ENCODE data around the gene DENND1C. TPM values are rescaled to one million over a fixed set of nuclear protein-coding genes. Genes with fewer than 3 reads are reported as not detected.
"Not testable (repeated sequence)": the region's sequence is repeated elsewhere in the genome, so short reads cannot be mapped to it uniquely, and the experiment has no call there.

The DENND1C gene
- polyA plus RNA-seq, 1 donor from 2014 or later = 80.7 TPM

GRCh38 chr19:6440905-6441304 lies 40.7 kb downstream of the DENND1C start:
- Mint-ChIP-seq H3K4me3 (no peak overlapping the region), H3K9me3 (peaks cover 0 to 1% (median 0%) of the 10 kb centered on the region in 3 donors), H3K36me3 (peaks cover 4% of the 10 kb centered on the region), H3K27ac (no peak overlapping the region), H3K27me3 (no peaks in the 10 kb centered on the region), H3K4me1 (peaks cover 0 to 2% (median 0%) of the 10 kb centered on the region in 3 donors)

GRCh38 chr19:6439743-6440142 lies 41.8 kb downstream of the DENND1C start:
- Mint-ChIP-seq H3K9me3 (no peaks in the 10 kb centered on the region), H3K27ac (peak overlapping the region in 1 of 3 donors; percentile 47), H3K36me3 (peaks cover 4% of the 10 kb centered on the region), H3K4me1 (peaks cover 0 to 2% (median 0%) of the 10 kb centered on the region in 3 donors), H3K27me3 (no peaks in the 10 kb centered on the region), H3K4me3 (no peak overlapping the region)

GRCh38 chr19:6433663-6434062 lies 47.9 kb downstream of the DENND1C start, which contains the start of gene SLC25A41:
Gene SLC25A41, minus strand, starts transcription at chr19:6433763. Its CDS starts 70 bp downstream, at chr19:6433693.
- Mint-ChIP-seq H3K9me3 (no peaks in the 10 kb centered on the region), H3K27ac (peak within 1 kb of the TSS in 1 of 3 donors; percentile 69), H3K4me3 (no peak within 1 kb of the TSS), H3K36me3 (peaks cover under 1% of the 10 kb centered on the region), H3K27me3 (no peaks in the 10 kb centered on the region), H3K4me1 (peaks cover 0 to 1% (median 0%) of the 10 kb centered on the region in 3 donors)

- peak overlapping the region in 1 of 3 donors; percentile 69 for H3K27ac Mint-ChIP-seq
- H3K36me3 Mint-ChIP-seq = no peaks in the 10 kb centered on the region
- no peaks in the 10 kb centered on the region for H3K4me1 Mint-ChIP-seq
- H3K9me3 Mint-ChIP-seq = no peaks in the 10 kb centered on the region
- H3K27me3 Mint-ChIP-seq = no peaks in the 10 kb centered on the region
- no peak overlapping the region for H3K4me3 Mint-ChIP-seq
Observed at GRCh38 chr19:6433165-6433564, 48.4 kb downstream of the DENND1C start.

- H3K27ac Mint-ChIP-seq = peak overlapping the region in 2 of 3 donors; percentile 10 to 53
- no peak overlapping the region for H3K4me3 Mint-ChIP-seq
Observed at GRCh38 chr19:6431891-6432290, 49.7 kb downstream of the DENND1C start.

GRCh38 chr19:6429419-6430221 lies 52.0 kb downstream of the DENND1C start:
- no peaks in the 10 kb centered on the region for H3K27me3 Mint-ChIP-seq
- no peaks in the 10 kb centered on the region for H3K9me3 Mint-ChIP-seq
- H3K27ac Mint-ChIP-seq = no peak overlapping the region
- H3K4me1 Mint-ChIP-seq = peaks cover 1 to 7% (median 4%) of the 10 kb centered on the region in 3 donors
- H3K36me3 Mint-ChIP-seq = no peaks in the 10 kb centered on the region
- no peak overlapping the region for H3K4me3 Mint-ChIP-seq

More at GRCh38 chr19:6431891-6432290, 49.7 kb downstream of the DENND1C start:
- Mint-ChIP-seq H3K36me3 (no peaks in the 10 kb centered on the region), H3K27me3 (no peaks in the 10 kb centered on the region), H3K9me3 (no peaks in the 10 kb centered on the region), H3K4me1 (no peaks in the 10 kb centered on the region)

- H3K27ac Mint-ChIP-seq, H3K27me3 Mint-ChIP-seq, H3K36me3 Mint-ChIP-seq, H3K9me3 Mint-ChIP-seq, H3K4me3 Mint-ChIP-seq, H3K4me1 Mint-ChIP-seq: not testable (repeated sequence)
Observed at GRCh38 chr19:6428692-6429418, 52.7 kb downstream of the DENND1C start.

GRCh38 chr19:6427131-6427530 lies 54.5 kb downstream of the DENND1C start:
- Mint-ChIP-seq H3K4me1 (peaks cover 4 to 21% (median 13%) of the 10 kb centered on the region in 3 donors), H3K36me3 (no peaks in the 10 kb centered on the region), H3K4me3 (no peak overlapping the region), H3K9me3 (no peaks in the 10 kb centered on the region), H3K27me3 (no peaks in the 10 kb centered on the region), H3K27ac (no peak overlapping the region)

- peak overlapping the region in 3 of 4 donors; percentile 84 to 96 (median 90) for H3K4me3 Mint-ChIP-seq
- H3K36me3 Mint-ChIP-seq = no peaks in the 10 kb centered on the region
- H3K27me3 Mint-ChIP-seq = no peaks in the 10 kb centered on the region
- peaks cover 4 to 27% (median 16%) of the 10 kb centered on the region in 3 donors for H3K4me1 Mint-ChIP-seq
- peak overlapping the region; percentile 76 to 99 (median 80) for H3K27ac Mint-ChIP-seq
- H3K9me3 Mint-ChIP-seq = no peaks in the 10 kb centered on the region
Observed at GRCh38 chr19:6425732-6426620, 55.6 kb downstream of the DENND1C start.

GRCh38 chr19:6424939-6425731 lies 56.5 kb downstream of the DENND1C start:
- peak overlapping the region; percentile 76 to 99 (median 80) for H3K27ac Mint-ChIP-seq
- H3K9me3 Mint-ChIP-seq = no peaks in the 10 kb centered on the region
- H3K4me3 Mint-ChIP-seq = peak overlapping the region; percentile 66 to 96 (median 87)
- H3K36me3 Mint-ChIP-seq = no peaks in the 10 kb centered on the region
- peaks cover 4 to 28% (median 16%) of the 10 kb centered on the region in 3 donors for H3K4me1 Mint-ChIP-seq
- H3K27me3 Mint-ChIP-seq = no peaks in the 10 kb centered on the region

GRCh38 chr19:6424195-6424938 lies 57.2 kb downstream of the DENND1C start, which contains the start of gene KHSRP:
Gene KHSRP, minus strand, starts transcription at chr19:6424811. Its CDS starts 110 bp downstream, at chr19:6424701.
- Mint-ChIP-seq H3K4me3 (peak within 1 kb of the TSS; percentile 81 to 96 (median 88)), H3K9me3 (no peaks in the 10 kb centered on the region), H3K36me3 (no peaks in the 10 kb centered on the region), H3K27me3 (no peaks in the 10 kb centered on the region), H3K27ac (peak within 1 kb of the TSS; percentile 78 to 99 (median 80)), H3K4me1 (peaks cover 4 to 28% (median 16%) of the 10 kb centered on the region in 3 donors)

- peak overlapping the region; percentile 81 to 92 (median 87) for H3K4me3 Mint-ChIP-seq
- peak overlapping the region; percentile 35 to 86 (median 78) for H3K27ac Mint-ChIP-seq
- peaks cover 4 to 28% (median 16%) of the 10 kb centered on the region in 3 donors for H3K4me1 Mint-ChIP-seq
- H3K36me3 Mint-ChIP-seq = no peaks in the 10 kb centered on the region
- H3K9me3 Mint-ChIP-seq = no peaks in the 10 kb centered on the region
- no peaks in the 10 kb centered on the region for H3K27me3 Mint-ChIP-seq
Observed at GRCh38 chr19:6423499-6424194, 57.9 kb downstream of the DENND1C start.
